Epidermal melanocyte (primary cell): ENCODE data around the gene STAC.
"Not testable (repeated sequence)": the region's sequence is repeated elsewhere in the genome, so short reads cannot be mapped to it uniquely, and the experiment has no call there.

Source experiments
- DNase-seq: peaks from one replicate; pipeline ENCODE4 v3.0.0; 2011; ENCODE audit warnings: low spot score; ENCODE audit not compliant: insufficient read length

The STAC gene

DNA sequence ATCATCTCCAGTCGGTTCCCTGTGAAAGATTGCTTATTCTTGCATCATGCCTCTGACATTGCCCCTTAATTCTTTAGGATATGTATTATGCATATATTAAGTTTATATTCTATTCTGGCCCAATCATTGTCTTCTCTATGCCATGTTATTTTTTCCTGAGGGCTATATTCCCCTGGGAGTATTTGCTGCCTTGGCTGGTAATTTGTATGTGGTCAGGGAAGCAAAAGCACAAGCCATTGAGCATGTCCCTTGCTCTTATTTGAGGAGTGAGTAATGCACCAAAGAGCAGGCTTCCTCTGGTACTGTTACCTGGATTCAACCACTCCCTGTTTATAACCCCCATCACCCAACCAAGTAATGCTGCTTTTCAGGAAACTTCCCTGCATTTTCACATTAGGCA, 36.3 kb downstream of the STAC start:
- no peak for DNase-seq

DNA sequence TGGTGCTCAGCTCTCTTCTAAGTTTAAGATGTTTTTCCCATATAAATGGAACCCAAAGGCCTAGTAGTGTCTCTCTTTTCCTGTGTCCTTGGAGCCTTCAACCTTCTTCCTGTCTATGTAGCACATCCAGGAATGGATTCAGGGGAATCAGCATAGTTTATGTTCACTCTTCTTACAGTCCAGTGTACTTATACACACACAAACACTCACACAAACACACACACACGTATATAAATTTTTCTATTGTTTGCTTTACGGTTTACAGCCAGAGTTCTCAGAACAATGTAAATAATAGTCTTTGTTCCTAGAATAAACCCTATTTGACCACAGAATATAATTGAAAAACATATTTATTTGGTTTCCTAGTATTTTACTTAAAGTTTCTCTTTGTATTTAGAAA, 36.9 kb downstream of the STAC start:
- DNase-seq, result no peak

DNA sequence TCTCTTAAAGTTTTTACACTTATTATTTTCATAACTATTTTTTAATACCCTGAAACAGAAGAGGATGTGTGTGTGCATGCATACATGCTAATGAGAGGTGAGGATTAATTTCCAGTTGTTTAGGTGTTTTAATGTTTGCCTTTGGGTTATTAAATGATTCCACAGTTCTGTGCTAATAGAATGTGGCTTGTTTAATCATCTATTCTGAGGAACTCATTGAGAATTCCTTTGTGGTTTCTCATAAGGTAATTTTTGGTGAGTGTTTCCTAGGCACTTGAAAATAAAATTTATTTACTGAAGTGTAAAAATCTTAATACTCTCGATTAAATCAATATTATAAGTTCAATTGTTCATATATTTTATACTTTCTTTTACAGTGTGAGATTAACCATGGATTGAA, 38.0 kb downstream of the STAC start:
- DNase-seq, result no peak

DNA sequence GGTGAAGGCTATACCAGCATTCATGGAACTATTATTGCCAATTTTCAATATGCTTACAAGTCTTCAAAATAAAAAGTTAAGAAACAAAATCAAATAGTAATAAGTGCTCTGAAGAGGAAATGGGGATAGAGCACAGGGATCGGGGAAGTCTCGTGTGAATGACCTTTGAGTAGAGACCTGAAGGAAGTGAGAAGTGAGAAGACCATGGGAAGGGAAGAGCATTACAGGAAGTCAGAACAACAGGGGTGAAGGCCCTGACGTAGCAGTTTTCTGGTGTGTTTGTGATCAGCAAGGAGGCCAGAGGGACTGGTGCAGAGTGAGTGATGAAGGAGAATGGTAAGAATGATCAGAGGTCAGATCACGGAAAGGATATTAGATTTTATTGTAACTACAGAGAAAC, 48.1 kb downstream of the STAC start:
- no peak for DNase-seq

DNA sequence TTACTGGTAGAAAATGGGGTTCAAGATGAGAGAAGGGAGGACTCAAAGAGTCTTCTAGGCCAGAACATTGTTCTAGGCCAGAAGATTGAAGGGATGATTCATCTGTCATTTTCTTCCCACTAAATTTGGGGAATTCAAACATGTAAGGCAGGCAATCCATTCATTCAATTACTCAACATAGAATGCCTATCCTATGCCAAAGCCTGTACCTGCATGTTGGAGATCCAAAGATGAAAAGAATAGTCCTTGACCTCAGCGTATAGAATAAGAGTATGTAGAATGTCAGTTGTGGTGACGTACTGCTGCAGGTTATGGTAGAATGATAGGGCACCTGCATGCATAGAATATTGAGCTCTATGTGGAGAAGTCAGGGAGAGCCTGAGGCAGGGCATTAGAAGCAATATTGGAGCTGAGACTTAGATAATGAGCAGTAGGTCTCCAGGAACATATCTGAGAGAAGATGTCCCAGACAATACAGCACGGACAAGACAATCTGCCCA, 49.7 kb downstream of the STAC start:
- no peak for DNase-seq

DNA sequence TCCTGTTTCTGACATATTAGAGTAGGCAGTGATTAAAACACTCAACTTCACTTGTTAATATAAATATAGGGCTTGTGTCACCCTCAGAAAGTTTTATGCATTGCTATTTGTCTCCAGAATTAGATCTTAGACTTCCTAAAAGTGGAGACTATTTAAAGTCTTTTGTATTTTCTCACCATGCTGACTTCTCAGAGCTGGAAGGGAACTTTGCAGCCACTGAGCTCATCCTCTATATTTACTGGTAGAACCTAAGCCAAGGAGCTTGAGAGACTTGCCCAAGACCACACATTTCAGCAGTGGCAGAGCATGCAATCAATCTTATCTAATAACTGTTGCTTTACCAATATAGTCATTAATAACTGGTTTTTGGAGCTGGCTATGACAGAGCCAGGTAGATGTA, 53.2 kb downstream of the STAC start:
- no peak for DNase-seq

DNA sequence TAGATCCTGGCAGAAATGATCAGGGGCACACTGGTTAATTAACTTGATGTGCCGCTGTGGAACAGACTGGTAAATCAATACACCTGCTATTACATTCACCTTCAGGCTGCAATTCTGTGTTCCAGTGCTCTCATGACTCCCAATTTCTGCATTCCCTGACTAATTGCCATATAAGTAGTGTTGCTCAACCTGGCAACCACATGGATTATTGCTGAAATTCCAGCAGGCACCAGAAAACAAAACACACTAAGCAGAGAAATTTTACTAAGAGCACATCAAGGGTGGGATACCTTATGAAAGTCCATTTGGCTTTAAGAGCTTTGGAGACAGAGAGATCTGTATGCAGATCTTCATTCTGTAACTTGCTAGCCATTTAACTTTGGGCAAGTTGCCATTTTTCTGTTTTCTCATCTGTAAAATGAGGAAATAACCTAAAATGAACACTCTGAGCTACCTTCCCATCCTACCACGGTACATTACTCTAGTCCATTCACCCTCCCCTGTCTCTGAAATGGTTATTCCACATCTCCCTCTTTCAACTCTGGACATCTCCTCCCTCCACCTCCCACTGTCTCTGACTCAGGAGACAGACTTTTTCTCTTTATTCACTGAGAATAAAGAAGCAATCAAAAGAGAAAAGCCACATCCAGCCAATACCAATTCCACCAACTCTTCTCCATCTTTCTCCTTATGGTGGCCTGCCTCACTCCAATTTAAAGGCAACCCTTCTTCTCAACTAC, 54.6 kb downstream of the STAC start:
- no peak for DNase-seq

DNA sequence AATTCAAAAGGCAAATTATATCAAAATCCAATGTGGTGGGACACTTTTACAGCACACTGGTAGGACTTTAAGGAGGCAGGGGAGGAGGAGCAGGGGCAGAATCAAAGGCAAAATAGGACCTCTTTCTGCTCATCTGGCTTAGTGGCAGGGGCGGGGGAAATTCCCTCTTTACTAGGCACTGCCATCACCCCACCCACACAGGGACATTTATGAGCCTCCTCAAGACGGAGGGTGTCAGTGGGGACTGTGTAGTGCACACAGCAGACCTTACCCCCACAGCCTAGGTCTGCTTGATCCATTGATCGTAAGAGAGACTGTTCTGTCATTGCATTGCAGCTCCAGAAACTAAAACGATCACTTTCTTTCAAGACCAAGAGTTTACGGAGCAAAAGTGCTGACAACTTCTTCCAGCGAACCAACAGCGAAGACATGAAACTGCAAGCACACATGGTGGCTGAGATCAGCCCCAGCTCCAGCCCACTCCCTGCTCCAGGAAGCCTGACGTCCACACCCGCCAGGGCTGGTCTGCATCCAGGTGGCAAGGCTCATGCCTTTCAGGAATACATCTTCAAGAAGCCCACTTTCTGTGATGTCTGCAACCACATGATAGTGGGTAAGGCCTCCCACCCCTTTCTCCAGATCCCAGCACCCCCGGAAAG, 62.9 kb downstream of the STAC start:
- no peak for DNase-seq

DNA sequence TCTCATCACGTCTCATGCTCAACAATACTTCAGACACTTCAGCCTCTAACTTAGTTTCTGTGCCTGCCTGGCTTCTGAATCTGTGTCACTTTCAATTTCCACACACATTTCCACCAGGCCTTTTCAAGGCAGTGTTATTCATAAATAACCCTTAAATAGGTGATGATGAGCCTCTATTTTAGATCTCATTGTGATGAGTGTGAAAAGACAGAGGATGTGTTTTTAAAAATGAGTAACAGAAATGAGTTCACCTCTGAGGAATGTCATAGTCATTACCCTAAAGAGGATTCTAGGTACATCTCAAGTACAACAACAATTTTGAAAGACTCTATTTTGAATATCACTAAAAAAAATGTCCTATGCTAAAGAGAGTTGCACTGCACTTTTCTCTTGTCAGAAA, 64.6 kb downstream of the STAC start:
- no peak for DNase-seq

DNA sequence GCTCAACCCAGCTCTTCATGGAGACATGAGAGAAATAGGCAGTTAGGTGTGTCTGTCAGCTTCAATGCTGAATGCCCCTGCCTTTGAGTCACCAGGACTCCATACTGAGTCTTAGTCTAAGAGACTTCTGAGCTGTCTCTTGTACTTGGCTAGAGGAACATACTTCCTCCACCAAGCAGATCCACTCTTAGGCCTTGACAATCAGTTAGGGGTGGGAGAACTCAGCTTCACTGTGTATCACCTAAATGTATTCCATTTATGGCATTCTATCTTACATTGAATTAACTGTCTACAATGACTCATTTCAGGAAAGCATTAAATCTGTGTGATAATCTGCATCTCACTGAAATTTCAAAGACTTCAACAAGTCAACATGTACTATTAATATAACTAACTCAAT, 66.0 kb downstream of the STAC start:
- DNase-seq, result no peak

DNA sequence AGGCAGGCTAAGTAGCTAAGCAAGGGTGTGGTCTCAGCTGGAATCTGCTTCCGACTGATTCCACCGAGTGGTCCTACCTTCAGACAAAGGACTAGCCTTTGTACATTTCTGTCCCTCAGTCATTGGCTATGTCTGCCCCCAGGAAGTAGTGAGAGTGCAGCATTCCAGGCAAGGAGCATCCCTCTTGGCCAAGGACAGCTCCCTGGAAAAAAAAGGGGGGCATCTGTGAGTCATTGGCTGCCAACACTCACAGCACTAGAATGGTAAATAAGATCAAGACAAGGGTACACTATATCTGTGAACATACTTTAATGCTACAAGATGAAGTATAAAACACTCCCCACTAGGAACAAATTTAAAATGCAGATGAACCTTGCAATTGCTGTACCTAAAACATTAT, 66.8 kb downstream of the STAC start:
- DNase-seq, result no peak

DNA sequence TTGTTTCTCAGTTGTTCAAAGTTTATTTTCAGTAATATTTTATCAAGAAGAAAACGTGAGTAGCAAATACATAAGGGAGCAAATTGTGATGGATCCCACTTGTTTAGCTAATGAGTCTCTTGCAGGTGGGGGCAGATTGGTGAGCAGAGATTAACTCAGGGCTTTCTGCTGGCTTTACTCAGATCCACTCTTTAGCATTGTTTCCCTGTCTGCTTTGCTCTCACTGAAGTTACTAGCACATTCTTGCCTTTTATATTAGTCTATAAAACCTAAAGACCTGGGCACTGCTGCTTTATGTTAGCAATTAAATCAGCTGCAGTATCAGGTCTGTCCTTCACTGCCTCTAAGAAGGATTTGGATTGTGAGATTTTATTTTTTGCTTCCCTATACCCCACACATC, 71.5 kb downstream of the STAC start:
- DNase-seq, result no peak

DNA sequence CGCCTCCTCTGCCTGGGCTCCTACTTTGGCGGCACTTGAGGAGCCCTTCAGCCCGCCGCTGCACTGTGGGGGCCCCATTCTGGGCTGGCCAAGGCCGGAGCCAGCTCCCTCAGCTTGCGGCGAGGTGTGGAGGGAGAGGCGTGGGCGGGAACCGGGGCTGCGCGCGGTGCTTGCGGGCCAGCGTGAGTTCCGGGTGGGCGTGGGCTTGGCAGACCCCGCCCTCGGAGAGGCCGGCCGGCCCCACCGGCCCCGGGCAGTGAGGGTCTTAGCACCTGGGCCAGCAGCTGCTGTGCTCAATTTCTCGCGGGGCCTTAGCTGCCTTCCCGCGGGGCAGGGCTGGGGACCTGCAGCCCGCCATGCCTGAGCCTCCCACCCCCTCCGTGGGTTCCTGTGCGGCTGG, 72.9 kb downstream of the STAC start:
- DNase-seq, result not testable (repeated sequence)

DNA sequence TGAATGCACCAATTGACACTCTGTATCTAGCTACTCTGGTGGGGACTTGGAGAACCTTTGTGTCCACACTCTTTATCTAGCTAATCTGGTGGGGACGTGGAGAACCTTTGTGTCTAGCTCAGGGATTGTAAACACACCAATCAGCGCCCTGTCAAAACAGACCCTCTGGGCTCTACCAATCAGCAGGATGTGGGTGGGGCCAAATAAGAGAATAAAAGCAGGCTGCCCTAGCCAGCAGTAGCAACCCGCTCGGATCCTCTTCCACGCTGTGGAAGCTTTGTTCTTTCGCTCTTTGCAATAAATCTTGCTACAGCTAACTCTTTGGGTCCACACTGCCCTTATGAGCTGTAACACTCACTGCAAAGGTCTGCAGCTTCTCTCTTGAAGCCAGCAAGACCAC, 73.6 kb downstream of the STAC start:
- DNase-seq, result not testable (repeated sequence)

DNA sequence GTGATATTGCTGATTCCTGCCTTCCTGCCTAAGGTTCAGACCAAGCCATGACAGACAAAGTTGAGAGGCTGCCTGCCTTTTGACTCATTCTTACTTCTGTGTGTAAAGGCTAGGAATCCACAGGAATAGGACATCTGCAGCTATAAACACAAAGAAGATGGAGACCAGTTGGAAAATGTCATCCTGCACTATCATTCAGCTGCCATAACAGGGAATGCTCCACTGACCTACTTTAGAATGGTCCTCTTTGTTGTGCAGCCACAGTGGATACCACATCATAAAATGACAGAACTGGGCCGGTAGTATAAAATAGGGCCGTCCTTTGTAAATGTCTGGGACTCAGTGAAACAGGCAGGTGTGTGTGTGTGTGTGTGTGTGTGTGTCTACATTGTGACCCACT, 75.1 kb downstream of the STAC start:
- no peak for DNase-seq

DNA sequence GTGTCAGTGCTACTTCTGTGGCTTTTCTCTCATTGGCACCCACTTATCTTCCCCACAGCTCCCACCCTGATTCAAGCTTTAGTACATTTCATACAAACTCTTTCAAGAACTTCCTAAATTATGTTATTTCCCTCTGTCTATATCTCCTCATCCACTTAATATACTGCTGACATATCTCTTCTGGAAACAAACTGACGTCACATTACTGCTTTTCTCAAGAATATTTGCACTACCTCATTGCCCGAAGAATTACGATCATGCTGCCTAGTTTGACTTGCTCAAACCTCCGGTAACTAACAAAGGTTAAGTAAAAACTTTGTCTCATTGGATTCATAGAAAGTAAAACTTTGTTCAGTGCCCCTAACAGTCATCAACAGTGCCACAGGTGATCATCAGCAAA, 76.5 kb downstream of the STAC start:
- no peak for DNase-seq

DNA sequence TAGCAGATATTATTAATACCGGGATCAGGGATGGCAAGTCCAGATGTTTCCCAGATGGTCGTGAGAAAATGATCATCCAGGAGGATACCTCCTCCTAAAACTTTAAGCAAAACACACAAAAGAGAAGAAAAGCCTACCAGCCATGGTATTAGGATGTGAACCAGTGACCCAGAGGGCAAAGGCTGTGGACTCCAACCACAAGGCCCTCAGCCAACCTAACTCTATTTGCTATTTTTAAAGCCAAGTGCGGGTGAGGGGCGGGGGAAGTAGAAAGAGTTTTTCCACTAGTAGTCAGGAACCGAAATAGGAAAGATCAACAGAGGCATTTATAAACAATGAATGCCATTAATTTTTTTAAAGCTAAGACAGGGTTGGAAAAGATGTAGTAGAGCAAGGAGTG, 77.4 kb downstream of the STAC start:
- DNase-seq, result no peak

DNA sequence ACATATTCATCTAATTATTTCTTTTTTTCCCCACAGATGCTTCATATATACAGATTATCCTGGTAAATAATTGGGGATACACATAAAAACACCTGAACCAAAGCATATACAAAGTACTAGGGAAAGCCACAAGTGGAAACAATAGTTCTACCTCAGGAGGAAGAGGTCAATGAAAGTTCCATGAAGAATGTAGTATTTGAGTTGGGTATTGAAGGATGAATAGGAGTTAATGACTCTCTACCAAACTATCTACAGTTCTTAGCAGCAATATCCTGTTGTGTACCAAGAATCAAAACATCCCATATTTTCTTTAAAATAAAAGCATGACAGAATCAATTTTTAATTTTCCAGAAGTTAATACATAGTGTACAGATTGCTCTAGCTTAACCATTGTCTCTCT, 78.9 kb downstream of the STAC start:
- DNase-seq, result no peak

DNA sequence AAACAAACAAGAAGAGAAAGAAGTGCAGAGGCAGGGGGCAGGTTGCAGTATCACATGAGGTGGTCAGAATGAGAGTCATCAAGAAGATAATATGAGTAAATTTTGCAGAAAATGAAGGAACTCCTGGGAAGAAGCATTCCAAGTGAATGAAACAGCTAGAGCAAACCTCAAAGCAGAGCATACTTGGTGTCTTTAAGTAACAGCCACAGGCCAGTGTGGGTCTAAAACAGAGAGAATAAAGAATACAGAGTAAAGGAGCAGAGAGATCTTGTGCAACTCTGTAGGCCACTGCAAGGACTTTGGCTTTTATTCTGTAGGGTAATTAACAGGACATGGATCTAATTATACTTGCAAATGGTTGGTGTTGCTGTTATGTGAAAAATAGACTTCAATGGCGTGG, 81.3 kb downstream of the STAC start:
- DNase-seq, result no peak

DNA sequence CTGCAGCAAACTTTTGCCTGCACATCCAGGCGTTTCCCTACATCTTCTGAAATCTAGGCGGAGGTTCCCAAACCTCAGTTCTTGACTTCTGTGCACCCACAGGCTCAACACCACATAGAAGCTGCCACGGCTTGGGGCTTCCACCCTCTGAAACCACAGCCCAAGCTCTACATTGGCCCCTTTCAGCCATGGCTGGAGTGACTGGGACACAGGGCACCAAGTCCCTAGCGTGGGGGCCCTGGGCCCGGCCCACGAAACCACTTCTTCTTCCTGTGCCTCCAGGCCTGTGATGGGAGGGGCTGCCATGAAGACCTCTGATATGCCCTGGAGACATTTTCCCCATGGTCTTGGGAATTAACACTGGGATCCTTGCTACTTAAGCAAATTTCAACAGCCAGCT, 91.7 kb downstream of the STAC start:
- not testable (repeated sequence) for DNase-seq

DNA sequence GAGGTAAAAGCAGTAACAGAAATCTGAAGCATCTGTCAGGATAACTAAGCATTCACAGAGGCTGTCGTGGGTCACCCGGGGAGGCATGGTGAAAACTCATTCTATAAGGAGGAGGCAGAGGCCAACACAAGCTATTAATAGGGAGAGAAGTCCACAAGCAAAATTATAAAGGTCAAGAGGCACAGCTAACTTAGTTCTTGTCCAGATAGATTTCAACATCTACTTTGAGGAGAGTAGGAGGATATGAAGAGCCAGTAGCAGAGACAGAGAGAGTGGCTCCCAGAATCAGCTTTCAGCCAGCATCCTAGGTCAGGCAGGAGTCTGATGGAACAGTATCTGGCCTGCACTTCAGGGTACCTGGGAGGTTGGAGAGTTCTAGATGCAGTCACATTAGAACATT, 95.3 kb downstream of the STAC start:
- DNase-seq, result no peak

DNA sequence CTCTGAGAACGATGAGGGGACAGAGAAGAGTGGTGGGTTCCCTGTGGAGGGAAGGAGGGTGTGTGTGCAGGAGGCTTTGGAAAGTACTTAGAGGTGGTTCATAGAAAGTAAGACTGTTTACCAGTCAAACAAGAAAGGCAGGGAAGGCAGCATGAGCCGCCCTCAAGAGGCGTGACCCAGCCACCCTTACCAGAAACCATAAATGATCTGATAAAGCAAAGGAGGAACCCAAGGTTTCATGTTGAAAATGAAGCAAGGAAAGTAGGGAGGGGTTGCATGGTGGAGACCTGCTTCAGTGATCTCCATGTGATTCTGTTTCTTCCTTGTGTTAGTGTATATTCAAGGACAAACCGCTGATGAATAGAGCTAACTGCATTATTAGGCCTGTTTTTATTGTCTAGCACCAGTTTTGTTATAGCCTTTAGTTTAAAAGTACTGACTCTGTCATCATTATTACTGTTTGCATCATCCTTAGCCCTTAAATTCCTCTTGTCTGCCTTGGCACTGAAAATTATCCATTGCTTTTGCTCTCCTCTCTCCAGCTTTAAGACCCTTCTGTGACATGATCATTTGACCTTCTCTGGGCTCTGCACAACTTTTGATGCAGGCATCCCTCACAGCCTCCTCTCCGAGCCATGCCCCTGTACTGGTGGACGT, 96.1 kb downstream of the STAC start:
- no peak for DNase-seq

DNA sequence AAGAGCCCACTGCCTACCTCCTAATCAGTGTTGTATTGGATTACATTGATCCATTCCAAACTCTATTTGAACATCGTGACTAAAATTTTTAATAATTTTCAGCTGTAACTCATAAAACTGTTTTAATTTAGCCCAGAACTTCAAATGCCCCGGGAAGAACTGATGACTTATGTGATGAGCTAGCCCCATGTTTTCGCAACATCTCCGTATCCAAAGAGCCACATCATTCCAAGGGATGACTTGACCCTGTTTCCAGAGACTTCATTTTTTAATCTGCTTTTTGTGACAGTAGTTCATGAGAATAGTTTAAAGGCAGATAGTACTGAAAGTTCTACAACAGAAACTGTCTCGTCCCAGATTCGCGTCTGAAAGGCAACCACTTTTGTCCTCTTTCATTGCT, 97.4 kb downstream of the STAC start:
- DNase-seq, result no peak
